ENCODE measurements around the gene PPP6R3. TPM values are rescaled to one million over a fixed set of nuclear protein-coding genes. Genes with fewer than 3 reads are reported as not detected.

The PPP6R3 gene
- total RNA-seq, 4 donors from 2014 or later = 76.6 to 130 (median 94.0) TPM

DNA sequence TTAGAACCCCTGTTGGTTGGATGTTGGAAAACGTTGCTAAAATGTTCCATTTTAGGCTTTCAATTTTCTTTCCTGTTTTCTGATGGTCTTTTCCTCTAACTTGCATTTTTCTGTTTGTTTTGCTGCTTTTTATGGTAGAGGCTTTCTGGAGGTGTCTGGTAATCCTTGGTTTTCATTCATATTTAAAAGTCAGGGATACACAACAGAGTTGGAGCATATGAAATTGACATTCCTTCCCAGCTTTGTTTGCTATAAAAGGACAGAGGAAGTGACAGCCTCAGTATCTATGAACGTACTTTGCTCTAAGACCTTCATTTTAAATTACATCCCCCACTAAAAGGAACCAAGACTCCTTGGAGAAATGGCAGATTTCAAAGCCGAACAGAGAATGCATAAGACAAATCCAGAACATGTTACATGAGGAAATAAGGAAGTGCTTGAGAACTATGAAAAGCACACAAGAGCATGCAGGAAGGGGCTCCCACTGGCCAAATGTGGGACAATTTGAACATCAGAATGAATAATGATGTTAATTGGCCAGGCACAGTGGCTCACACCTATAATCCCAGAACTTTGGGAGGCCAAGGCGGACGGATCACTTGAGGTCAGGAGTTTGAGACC lies 56.7 kb downstream of the PPP6R3 start:
- intact Hi-C loops (cut with DNase I) = loop anchor here (5.0 kb wide), 1 partner anchor 125 kb away; no protein-coding TSS in a partner anchor
- peaks cover 0 to 69% (median 5%) of the 10 kb centered on the region in 3 donors for H3K36me3 ChIP-seq
- DNase-seq = no peak

DNA sequence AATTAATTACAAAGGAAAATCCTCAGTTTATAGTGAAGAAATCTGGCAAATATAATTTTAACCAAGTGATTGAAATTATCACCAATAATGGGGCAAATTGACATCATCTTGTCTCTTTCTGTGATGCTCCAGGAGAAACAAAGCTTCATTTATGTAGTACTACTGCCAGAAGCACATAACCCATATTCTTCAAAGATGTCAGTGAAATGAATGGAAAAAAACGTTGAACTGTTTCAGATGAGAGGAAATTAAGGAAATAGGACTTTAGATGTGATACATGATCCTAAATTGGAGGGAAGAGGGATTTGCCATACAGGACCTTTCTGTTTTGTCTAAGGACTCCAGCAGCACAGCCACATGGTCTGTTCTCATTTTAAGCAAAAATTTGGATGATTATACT lies 57.6 kb downstream of the PPP6R3 start:
- intact Hi-C loops (cut with DNase I) = loop anchor here (5.0 kb wide), 1 partner anchor 124 kb away; no protein-coding TSS in a partner anchor
- Histone ChIP-seq H3K4me1 (no peaks in the 10 kb centered on the region), H3K27ac (no peak overlapping the region), H3K9me3 (no peaks in the 10 kb centered on the region), H3K36me3 (peaks cover 0 to 70% (median 5%) of the 10 kb centered on the region in 3 donors), H3K4me3 (no peak overlapping the region), H3K27me3 (no peaks in the 10 kb centered on the region)
- DNase-seq = no peak
- TF ChIP-seq, protein P1, sequence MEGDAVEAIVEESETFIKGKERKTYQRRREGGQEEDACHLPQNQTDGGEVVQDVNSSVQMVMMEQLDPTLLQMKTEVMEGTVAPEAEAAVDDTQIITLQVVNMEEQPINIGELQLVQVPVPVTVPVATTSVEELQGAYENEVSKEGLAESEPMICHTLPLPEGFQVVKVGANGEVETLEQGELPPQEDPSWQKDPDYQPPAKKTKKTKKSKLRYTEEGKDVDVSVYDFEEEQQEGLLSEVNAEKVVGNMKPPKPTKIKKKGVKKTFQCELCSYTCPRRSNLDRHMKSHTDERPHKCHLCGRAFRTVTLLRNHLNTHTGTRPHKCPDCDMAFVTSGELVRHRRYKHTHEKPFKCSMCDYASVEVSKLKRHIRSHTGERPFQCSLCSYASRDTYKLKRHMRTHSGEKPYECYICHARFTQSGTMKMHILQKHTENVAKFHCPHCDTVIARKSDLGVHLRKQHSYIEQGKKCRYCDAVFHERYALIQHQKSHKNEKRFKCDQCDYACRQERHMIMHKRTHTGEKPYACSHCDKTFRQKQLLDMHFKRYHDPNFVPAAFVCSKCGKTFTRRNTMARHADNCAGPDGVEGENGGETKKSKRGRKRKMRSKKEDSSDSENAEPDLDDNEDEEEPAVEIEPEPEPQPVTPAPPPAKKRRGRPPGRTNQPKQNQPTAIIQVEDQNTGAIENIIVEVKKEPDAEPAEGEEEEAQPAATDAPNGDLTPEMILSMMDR (IDR thresholded peaks at IDR 0.05) = no peak
- TF ChIP-seq POLR2A (IDR thresholded peaks at IDR 0.05) = no peak
- 20 to 32% methylated on average over 1 of the region's 1 CpG for WGBS, 2 donors

More for the DNA sequence above, 56.7 kb downstream of the PPP6R3 start:
- 81 to 83% methylated on average over 5 of the region's 5 CpGs for WGBS, 2 donors
- no peaks in the 10 kb centered on the region for H3K27me3 ChIP-seq
- H3K9me3 ChIP-seq = no peaks in the 10 kb centered on the region
- no peak overlapping the region for H3K4me3 ChIP-seq
- no peaks in the 10 kb centered on the region for H3K4me1 ChIP-seq
- TF ChIP-seq, protein P1 (IDR thresholded peaks at IDR 0.05) = no peak
- no peak for TF ChIP-seq POLR2A (IDR thresholded peaks at IDR 0.05)
- no peak overlapping the region for H3K27ac ChIP-seq

- no peak for DNase-seq
- Histone ChIP-seq H3K4me3 (no peak overlapping the region), H3K36me3 (peaks cover 0 to 84% (median 5%) of the 10 kb centered on the region in 3 donors), H3K27me3 (no peaks in the 10 kb centered on the region), H3K4me1 (peaks cover 0 to 24% (median 5%) of the 10 kb centered on the region in 3 donors), H3K27ac (no peak overlapping the region), H3K9me3 (no peaks in the 10 kb centered on the region)
- TF ChIP-seq, protein P1 (IDR thresholded peaks at IDR 0.05) = no peak
- TF ChIP-seq POLR2A (IDR thresholded peaks at IDR 0.05) = no peak
- 82 to 87% methylated on average over 4 of the region's 4 CpGs for WGBS, 2 donors
- intact Hi-C loops (cut with DNase I) = no loop called here
Observed at GRCh38 chr11:68521969-68522652, 61.6 kb downstream of the PPP6R3 start.

- Histone ChIP-seq H3K4me3 (no peak overlapping the region), H3K36me3 (peaks cover 0 to 87% (median 5%) of the 10 kb centered on the region in 3 donors), H3K27me3 (no peaks in the 10 kb centered on the region), H3K4me1 (peaks cover 0 to 29% (median 5%) of the 10 kb centered on the region in 3 donors), H3K9me3 (no peaks in the 10 kb centered on the region), H3K27ac (no peak overlapping the region)
- intact Hi-C loops (cut with DNase I) = no loop called here
- WGBS, 2 donors = 88 to 90% methylated on average over 4 of the region's 4 CpGs
- TF ChIP-seq, protein P1 (IDR thresholded peaks at IDR 0.05) = no peak
- no peak for TF ChIP-seq POLR2A (IDR thresholded peaks at IDR 0.05)
- DNase-seq = no peak
Observed at GRCh38 chr11:68523033-68523432, 62.5 kb downstream of the PPP6R3 start.

DNA sequence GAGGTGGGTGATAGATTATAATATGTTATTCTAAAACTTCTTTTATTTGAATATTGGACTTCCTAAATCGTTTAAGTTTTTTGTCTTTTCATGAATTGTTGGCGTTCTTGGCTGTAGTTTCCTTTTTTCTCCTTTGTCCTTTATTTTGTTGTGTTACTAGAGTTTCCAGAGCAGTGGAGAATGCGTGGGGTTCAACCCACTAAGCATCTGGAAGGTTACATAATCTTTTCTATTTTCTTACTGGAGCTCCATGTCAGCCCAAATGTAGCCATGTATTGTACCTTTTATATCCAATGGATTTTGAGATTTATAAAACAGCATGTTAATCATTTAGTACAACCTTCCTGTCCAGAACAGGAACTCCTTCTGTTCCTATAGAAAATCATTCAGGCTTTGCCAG lies 63.2 kb downstream of the PPP6R3 start:
- Histone ChIP-seq H3K27ac (no peak overlapping the region), H3K27me3 (no peaks in the 10 kb centered on the region), H3K36me3 (peaks cover 0 to 93% (median 5%) of the 10 kb centered on the region in 3 donors), H3K9me3 (no peaks in the 10 kb centered on the region), H3K4me3 (no peak overlapping the region), H3K4me1 (peaks cover 0 to 36% (median 5%) of the 10 kb centered on the region in 3 donors)
- intact Hi-C loops (cut with DNase I) = no loop called here
- TF ChIP-seq POLR2A (IDR thresholded peaks at IDR 0.05) = no peak
- TF ChIP-seq, protein P1 (IDR thresholded peaks at IDR 0.05) = no peak
- no peak for DNase-seq
- WGBS, 2 donors = 58 to 81% methylated on average over 3 of the region's 3 CpGs

All from esophagus squamous epithelium (tissue), 5 donors.